H9 (cell line): ENCODE data around the gene LRMDA. TPM values are rescaled to one million over a fixed set of nuclear protein-coding genes. Genes with fewer than 3 reads are reported as not detected.

Experiments used
- DNase-seq: peaks from one replicate; pipeline ENCODE4 v3.0.0-alpha.2; 2017
- H2AFZ ChIP-seq: one replicate; pipeline ENCODE4 v1.6.1; 2013; ENCODE audit warnings: mild to moderate bottlenecking, low read length, control low read depth, moderate library complexity
- H2AK5ac ChIP-seq: 2 replicates; pipeline ENCODE4 v1.6.1; 2013; ENCODE audit warnings: low read length, control low read depth, mixed read lengths; ENCODE audit not compliant: insufficient read length
- H2BK120ac ChIP-seq: one replicate; pipeline ENCODE4 v1.6.1; 2013; ENCODE audit warnings: low read depth, mild to moderate bottlenecking, low read length, control low read depth, inconsistent platforms; ENCODE audit not compliant: poor library complexity, severe bottlenecking
- H2BK12ac ChIP-seq: 2 replicates; pipeline ENCODE4 v1.6.1; 2013; ENCODE audit warnings: low read length, control low read depth, mixed read lengths, low read depth; ENCODE audit not compliant: insufficient read length
- H2BK15ac ChIP-seq: 2 replicates; pipeline ENCODE4 v1.6.1; 2013; ENCODE audit warnings: low read depth, low read length, control low read depth
- H2BK20ac ChIP-seq: one replicate; pipeline ENCODE4 v1.6.1; 2013; ENCODE audit warnings: low read depth, mild to moderate bottlenecking, low read length, control low read depth, inconsistent platforms; ENCODE audit not compliant: poor library complexity, severe bottlenecking
- H2BK5ac ChIP-seq: 2 replicates; pipeline ENCODE4 v1.6.1; 2013; ENCODE audit warnings: low read length, control low read depth, mixed read lengths; ENCODE audit not compliant: insufficient read length
- H3K14ac ChIP-seq: 2 replicates; pipeline ENCODE4 v1.6.1; 2013; ENCODE audit warnings: low read length, control low read depth; ENCODE audit not compliant: insufficient read depth
- H3K18ac ChIP-seq: 2 replicates; pipeline ENCODE4 v1.6.1; 2013; ENCODE audit warnings: low read depth, mild to moderate bottlenecking, mixed read lengths, low read length, control low read depth; ENCODE audit not compliant: insufficient read length
- H3K23ac ChIP-seq: 2 replicates; pipeline ENCODE4 v1.6.1; 2013; ENCODE audit warnings: low read length, control low read depth, mixed read lengths, low read depth; ENCODE audit not compliant: insufficient read length
- H3K23me2 ChIP-seq: 2 replicates; pipeline ENCODE4 v1.6.1; 2013; ENCODE audit warnings: low read depth, mild to moderate bottlenecking, mixed read lengths, low read length, control low read depth; ENCODE audit not compliant: insufficient read length, poor library complexity, severe bottlenecking
- H3K27ac ChIP-seq: 2 replicates; pipeline ENCODE4 v1.5.1; 2013; ENCODE audit warnings: low read length, control low read depth, mixed read lengths, low read depth; ENCODE audit not compliant: insufficient read length
- H3K27me3 ChIP-seq: 2 replicates; pipeline ENCODE4 v1.6.1; 2013; ENCODE audit warnings: low read length, control low read depth, inconsistent platforms; ENCODE audit not compliant: insufficient read depth
- H3K4ac ChIP-seq: 2 replicates; pipeline ENCODE4 v1.6.1; 2013; ENCODE audit warnings: low read depth, mild to moderate bottlenecking, control low read depth, inconsistent platforms, low read length, moderate library complexity
- H3K4me1 ChIP-seq: 2 replicates; pipeline ENCODE4 v1.6.1; 2013; ENCODE audit warnings: low read length, control low read depth, inconsistent platforms; ENCODE audit not compliant: insufficient read depth
- H3K4me2 ChIP-seq: 2 replicates; pipeline ENCODE4 v1.6.1; 2013; ENCODE audit warnings: low read length, control low read depth, mixed read lengths; ENCODE audit not compliant: insufficient read length, insufficient read depth
- H3K56ac ChIP-seq: 2 replicates; pipeline ENCODE4 v1.6.1; 2013; ENCODE audit warnings: low read depth, mild to moderate bottlenecking, mixed read lengths, low read length, control low read depth; ENCODE audit not compliant: insufficient read length
- H3K79me1 ChIP-seq: 2 replicates; pipeline ENCODE4 v1.6.1; 2013; ENCODE audit warnings: low read depth, mild to moderate bottlenecking, moderate library complexity, low read length, control low read depth, inconsistent platforms; ENCODE audit not compliant: insufficient read depth, poor library complexity, severe bottlenecking
- H3K79me2 ChIP-seq: 2 replicates; pipeline ENCODE4 v1.6.1; 2013; ENCODE audit warnings: low read length, control low read depth, inconsistent platforms; ENCODE audit not compliant: insufficient read depth
- H3K9ac ChIP-seq: 2 replicates; pipeline ENCODE4 v1.6.1; 2013; ENCODE audit warnings: low read length, control low read depth, mixed read lengths; ENCODE audit not compliant: insufficient read length; ENCODE audit errors: extremely low read depth
- H3K9me3 ChIP-seq: one replicate; pipeline ENCODE4 v1.6.1; 2013; ENCODE audit warnings: low read depth, low read length, inconsistent platforms; ENCODE audit not compliant: control insufficient read depth
- H3T11ph ChIP-seq: one replicate; pipeline ENCODE4 v1.6.1; 2013; ENCODE audit warnings: mild to moderate bottlenecking, low read length, control low read depth, inconsistent platforms
- H4K20me1 ChIP-seq: one replicate; pipeline ENCODE4 v1.6.1; 2013; ENCODE audit not compliant: control insufficient read depth, insufficient read length, insufficient read depth
- H4K5ac ChIP-seq: 2 replicates; pipeline ENCODE4 v1.6.1; 2013; ENCODE audit warnings: low read depth, mild to moderate bottlenecking, mixed read lengths, low read length, control low read depth; ENCODE audit not compliant: insufficient read length
- H4K8ac ChIP-seq: replicated peaks from 2 replicates; pipeline ENCODE4 v1.6.1; 2013; ENCODE audit warnings: low read length, control low read depth, mixed read lengths, low read depth; ENCODE audit not compliant: insufficient read length
- H4K91ac ChIP-seq: 2 replicates; pipeline ENCODE4 v1.6.1; 2013; ENCODE audit warnings: low read depth, mild to moderate bottlenecking, moderate library complexity, mixed read lengths, low read length, control low read depth; ENCODE audit not compliant: insufficient read length
- H3K27ac Mint-ChIP-seq, 3 experiments: 2 replicates in 2 of 3; 3 replicates in 1 of 3; pipeline ENCODE4 v1.8.0; 2020 to 2021; ENCODE audit warnings: mixed read lengths in 3 of 3, mild to moderate bottlenecking in 1 of 3, moderate library complexity in 1 of 3
- H3K27me3 Mint-ChIP-seq: 2 replicates; pipeline ENCODE4 v1.8.0; 2021; ENCODE audit warnings: low read depth, mild to moderate bottlenecking, moderate library complexity, mixed read lengths
- H3K36me3 Mint-ChIP-seq, 3 experiments: 2 replicates in 2 of 3; 3 replicates in 1 of 3; pipeline ENCODE4 v1.8.0; 2020 to 2021; ENCODE audit warnings: low read depth in 3 of 3, mixed read lengths in 3 of 3; ENCODE audit not compliant: insufficient read depth in 1 of 3
- H3K4me1 Mint-ChIP-seq, 2 experiments: 2 replicates each; pipeline ENCODE4 v1.8.0; 2020; ENCODE audit warnings: mixed read lengths in 2 of 2
- H3K4me3 Mint-ChIP-seq, 2 experiments: 2 replicates in 1 of 2; 3 replicates in 1 of 2; pipeline ENCODE4 v1.8.0; 2020 to 2021; ENCODE audit warnings: mild to moderate bottlenecking in 2 of 2, mixed read lengths in 2 of 2, moderate library complexity in 1 of 2
- H3K9me3 Mint-ChIP-seq, 2 experiments: 2 replicates in 1 of 2; 3 replicates in 1 of 2; pipeline ENCODE4 v1.8.0; 2020; ENCODE audit warnings: mild to moderate bottlenecking in 2 of 2, mixed read lengths in 2 of 2, moderate library complexity in 1 of 2
- CTCF ChIP-seq: fragments of 200-600 bp; sonication (generic); conservative IDR thresholded peaks from 3 replicates; pipeline ENCODE4 v1.8.0; 2021; ENCODE audit warnings: antibody characterized with exemption, mild to moderate bottlenecking
- WGBS: extraction: QIAGEN DNeasy Blood & Tissue Kit; methylation state at CpG from one replicate; pipeline ENCODE4 v1.1.7; 2013; ENCODE audit warnings: missing lambda C conversion rate, low lambda C conversion rate, mixed read lengths; ENCODE audit not compliant: insufficient read length; ENCODE audit errors: extremely low coverage; 5-methylcytosine and 5-hydroxymethylcytosine counted together
- total RNA-seq: library from RNA; stranded (reverse); gene quantifications from 2 replicates; pipeline ENCODE4 v1.2.1, GENCODE V29; 2021

LRMDA gene
- total RNA-seq, 1 experiment from 2014 or later, result 1.8 TPM

GRCh38 chr10:75737580-75737949, 306.1 kb downstream of the LRMDA start:
- H3K18ac ChIP-seq, result no peak overlapping the region
- Mint-ChIP-seq H3K4me1 (peaks cover 8% of the 10 kb centered on the region in 2 experiments), H3K36me3 (no peaks in the 10 kb centered on the region), H3K4me3 (no peak overlapping the region), H3K27me3 (no peaks in the 10 kb centered on the region), H3K9me3 (no peaks in the 10 kb centered on the region), H3K27ac (no peak overlapping the region)
- H3K56ac ChIP-seq, result no peak overlapping the region
- H4K20me1 ChIP-seq, result no peaks in the 10 kb centered on the region
- no peak overlapping the region for H3K14ac ChIP-seq
- no peak for TF ChIP-seq CTCF
- H3K27me3 ChIP-seq, result no peaks in the 10 kb centered on the region
- H2AFZ ChIP-seq, result no peak overlapping the region
- H3K4me1 ChIP-seq, result no peaks in the 10 kb centered on the region
- H3K79me2 ChIP-seq, result no peaks in the 10 kb centered on the region
- H4K5ac ChIP-seq, result no peak overlapping the region
- no peak overlapping the region for H2BK5ac ChIP-seq
- H2BK120ac ChIP-seq, result no peak overlapping the region
- no peak overlapping the region for H2BK20ac ChIP-seq
- H3K9me3 ChIP-seq, result no peaks in the 10 kb centered on the region
- H2AK5ac ChIP-seq, result no peak overlapping the region
- no peak for DNase-seq
- no peak overlapping the region for H3T11ph ChIP-seq
- no peak overlapping the region for H3K9ac ChIP-seq
- no peaks in the 10 kb centered on the region for H3K23me2 ChIP-seq
- H3K4ac ChIP-seq, result no peak overlapping the region
- H4K8ac ChIP-seq, result no peak overlapping the region
- H3K27ac ChIP-seq, result no peak overlapping the region
- no peak overlapping the region for H3K23ac ChIP-seq
- no peak overlapping the region for H4K91ac ChIP-seq
- no peaks in the 10 kb centered on the region for H3K79me1 ChIP-seq
- H3K4me2 ChIP-seq, result no peak overlapping the region
- H2BK15ac ChIP-seq, result no peak overlapping the region
- H2BK12ac ChIP-seq, result no peak overlapping the region
- no CpG with 5 or more reads among the region's 3 CpGs for WGBS
